Activated CD8-positive, alpha-beta memory T cell treated with anti-CD3 and anti-CD28 coated beads for 24 hours (primary cell): ENCODE results near the gene DLG3.
"Not testable (repeated sequence)": the region's sequence is repeated elsewhere in the genome, so short reads cannot be mapped to it uniquely, and the experiment has no call there.

ENCODE experiments used
- DNase-seq: peaks from one replicate; pipeline ENCODE4 v3.0.0-alpha.2; 2020

The DLG3 gene

GRCh38 chrX:70444326-70444945 is at the start of gene DLG3:
TSS of gene DLG3 (plus strand) at chrX:70444835. CDS start at chrX:70445202, 367 bp downstream.
- no peak for DNase-seq

- no peak for DNase-seq
Observed at GRCh38 chrX:70398899-70399298, 45.7 kb upstream of the DLG3 start.

- DNase-seq: not testable (repeated sequence)
Observed at GRCh38 chrX:70400181-70400580, 44.5 kb upstream of the DLG3 start.

- no peak for DNase-seq
Observed at GRCh38 chrX:70402721-70403120, 41.9 kb upstream of the DLG3 start.

- DNase-seq: no peak
Observed at GRCh38 chrX:70405003-70405402, 39.6 kb upstream of the DLG3 start.

- no peak for DNase-seq
Observed at GRCh38 chrX:70410921-70411320, 33.7 kb upstream of the DLG3 start.

- no peak for DNase-seq
Observed at GRCh38 chrX:70411475-70411874, 33.2 kb upstream of the DLG3 start.

- DNase-seq: no peak
Observed at GRCh38 chrX:70421618-70422017, 23.0 kb upstream of the DLG3 start.

- no peak for DNase-seq
Observed at GRCh38 chrX:70422851-70423341, 21.7 kb upstream of the DLG3 start, which contains the start of gene GDPD2. TSS of gene GDPD2 (plus strand) at chrX:70423314. CDS start at chrX:70424985, 1,671 bp downstream.

GRCh38 chrX:70423936-70424675 is 20.5 kb upstream of the DLG3 start:
- DNase-seq: no peak

GRCh38 chrX:70424801-70425200 is 19.8 kb upstream of the DLG3 start:
- no peak for DNase-seq

GRCh38 chrX:70426286-70427278 is 18.1 kb upstream of the DLG3 start:
- no peak for DNase-seq

- DNase-seq: no peak
Observed at GRCh38 chrX:70427365-70427764, 17.3 kb upstream of the DLG3 start.

GRCh38 chrX:70429759-70430158 is 14.9 kb upstream of the DLG3 start:
- DNase-seq: no peak

- no peak for DNase-seq
Observed at GRCh38 chrX:70432936-70433847, 11.4 kb upstream of the DLG3 start.

GRCh38 chrX:70433848-70434351 is 10.7 kb upstream of the DLG3 start:
- peak; percentile 86 for DNase-seq

- peak; percentile 85 for DNase-seq
Observed at GRCh38 chrX:70434352-70434866, 10.2 kb upstream of the DLG3 start.

GRCh38 chrX:70434914-70435586 is 9.6 kb upstream of the DLG3 start:
- DNase-seq: no peak

GRCh38 chrX:70436343-70436742 is 8.3 kb upstream of the DLG3 start:
- no peak for DNase-seq

- DNase-seq: no peak
Observed at GRCh38 chrX:70437011-70437410, 7.6 kb upstream of the DLG3 start.
